DOHH2 (cell line): ENCODE results near the gene KIF18A.
"Not testable (repeated sequence)": the region's sequence is repeated elsewhere in the genome, so short reads cannot be mapped to it uniquely, and the experiment has no call there.

Experiments
- EZH2phosphoT487 ChIP-seq: fragments of 200-600 bp; sonication (generic); IDR thresholded peaks from 2 replicates; pipeline ENCODE4 v1.6.1; 2017; ENCODE audit warnings: borderline replicate concordance, mild to moderate bottlenecking, antibody characterized with exemption, low read length, moderate library complexity, mixed read lengths
- TF ChIP-seq, protein P1 (sequence below): fragments of 200-600 bp; sonication (generic); IDR thresholded peaks from one replicate; pipeline ENCODE4 v1.5.1; 2014; ENCODE audit warnings: antibody characterized with exemption, mild to moderate bottlenecking, low read depth, low read length; ENCODE audit not compliant: poor library complexity, severe bottlenecking

DNA sequence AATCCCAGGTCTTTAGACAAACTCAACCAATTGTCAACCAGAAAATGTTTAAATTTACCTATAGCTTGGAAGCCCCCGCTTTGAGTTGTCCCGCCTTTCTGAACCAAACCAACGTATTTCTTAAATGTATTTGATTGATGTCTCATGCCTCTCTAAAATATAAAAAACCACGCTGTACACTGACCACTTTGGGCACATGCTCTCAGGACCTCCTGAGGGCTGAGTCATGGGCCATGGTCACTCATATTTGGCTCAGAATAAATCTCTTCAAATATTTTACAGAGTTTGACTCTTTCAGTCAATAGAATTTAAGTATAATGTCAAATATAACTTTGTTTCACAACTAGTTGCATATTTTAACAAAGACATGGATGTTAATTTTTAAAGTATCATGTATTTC lies 5.7 kb downstream of the KIF18A start:
- TF ChIP-seq, protein P1, sequence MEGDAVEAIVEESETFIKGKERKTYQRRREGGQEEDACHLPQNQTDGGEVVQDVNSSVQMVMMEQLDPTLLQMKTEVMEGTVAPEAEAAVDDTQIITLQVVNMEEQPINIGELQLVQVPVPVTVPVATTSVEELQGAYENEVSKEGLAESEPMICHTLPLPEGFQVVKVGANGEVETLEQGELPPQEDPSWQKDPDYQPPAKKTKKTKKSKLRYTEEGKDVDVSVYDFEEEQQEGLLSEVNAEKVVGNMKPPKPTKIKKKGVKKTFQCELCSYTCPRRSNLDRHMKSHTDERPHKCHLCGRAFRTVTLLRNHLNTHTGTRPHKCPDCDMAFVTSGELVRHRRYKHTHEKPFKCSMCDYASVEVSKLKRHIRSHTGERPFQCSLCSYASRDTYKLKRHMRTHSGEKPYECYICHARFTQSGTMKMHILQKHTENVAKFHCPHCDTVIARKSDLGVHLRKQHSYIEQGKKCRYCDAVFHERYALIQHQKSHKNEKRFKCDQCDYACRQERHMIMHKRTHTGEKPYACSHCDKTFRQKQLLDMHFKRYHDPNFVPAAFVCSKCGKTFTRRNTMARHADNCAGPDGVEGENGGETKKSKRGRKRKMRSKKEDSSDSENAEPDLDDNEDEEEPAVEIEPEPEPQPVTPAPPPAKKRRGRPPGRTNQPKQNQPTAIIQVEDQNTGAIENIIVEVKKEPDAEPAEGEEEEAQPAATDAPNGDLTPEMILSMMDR: not testable (repeated sequence)
- not testable (repeated sequence) for TF ChIP-seq EZH2phosphoT487
